Subcutaneous adipose tissue (tissue), 4 donors: ENCODE results near the gene SRGAP1. TPM values are rescaled to one million over a fixed set of nuclear protein-coding genes. Genes with fewer than 3 reads are reported as not detected.

ENCODE experiments used
- CTCF ChIP-seq: fragments of 450-650 bp; IDR thresholded peaks from one replicate; pipeline ENCODE4 v1.5.1; 2016; ENCODE audit warnings: low read depth, mild to moderate bottlenecking, control low read depth, antibody characterized with exemption, moderate library complexity
- total RNA-seq, 4 donors: library from RNA; depleted of rRNA; stranded (reverse); fragments of >200 nt; gene quantifications; one replicate each; pipeline ENCODE4 v1.1.0, GENCODE V29; 2016

The SRGAP1 gene
- total RNA-seq, 4 donors from 2014 or later, result 10.0 to 27.2 (median 23.8) TPM

- TF ChIP-seq CTCF, result no peak
Observed at GRCh38 chr12:63917864-63918799, 73.6 kb downstream of the SRGAP1 start.

- TF ChIP-seq CTCF, result no peak
Observed at GRCh38 chr12:63918800-63919300, 74.3 kb downstream of the SRGAP1 start.

- TF ChIP-seq CTCF, result no peak
Observed at GRCh38 chr12:63919756-63920155, 75.3 kb downstream of the SRGAP1 start.

- no peak for TF ChIP-seq CTCF
Observed at GRCh38 chr12:63921157-63921556, 76.7 kb downstream of the SRGAP1 start.

- TF ChIP-seq CTCF, result no peak
Observed at GRCh38 chr12:63922474-63922873, 78.0 kb downstream of the SRGAP1 start.

GRCh38 chr12:63924781-63925180, 80.3 kb downstream of the SRGAP1 start:
- no peak for TF ChIP-seq CTCF

GRCh38 chr12:63927511-63927910, 83.0 kb downstream of the SRGAP1 start:
- TF ChIP-seq CTCF, result no peak
